HepG2 (cell line): ENCODE results near the gene CNGA1. TPM values are rescaled to one million over a fixed set of nuclear protein-coding genes. Genes with fewer than 3 reads are reported as not detected.

Experiments
- ATAC-seq: fragments of 200-7000 bp; cut with Tn5 transposase; 3 replicates; pipeline ENCODE4 v1.9.1; 2020; ENCODE audit warnings: mild to moderate bottlenecking, moderate library complexity
- BruUV-seq: library from RNA; stranded (reverse); fragments of 400-500 nt; replicated peaks from 2 replicates; lab custom pipeline; 2021; lab: Mats Ljungman, UMichigan
- CTCF ChIA-PET: fragments of 300-600 bp; formaldehyde crosslinking; extraction: SDS; loops from one replicate; lab custom pipeline; 2021; ENCODE audit warnings: low total read pairs, inconsistent platforms, low intra/inter-chr PET ratio; lab: Yijun Ruan, JAX
- POLR2A ChIA-PET: fragments of 350-600 bp; sonication (Branson Sonifier 250); formaldehyde crosslinking; loops from one replicate; lab custom pipeline; 2020; ENCODE audit warnings: antibody characterized with exemption, inconsistent platforms; lab: Yijun Ruan, JAX
- DNase-seq: peaks from one replicate; pipeline ENCODE4 v3.0.0-alpha.2; 2015; ENCODE audit warnings: low spot score
- FAIRE-seq: peaks from 3 replicates; lab custom pipeline; 2011; peaks lifted over from hg19 to GRCh38; lab: Jason Lieb, UNC
- H2AFZ ChIP-seq: one replicate; pipeline ENCODE4 v1.6.1; 2011; ENCODE audit warnings: low read length, inconsistent platforms
- H3K27ac ChIP-seq: fragments of 300-600 bp; 3 replicates; pipeline ENCODE4 v1.8.0; 2011; ENCODE audit warnings: mixed run types, mild to moderate bottlenecking, mixed read lengths, low read length, inconsistent platforms; ENCODE audit not compliant: insufficient read depth; ENCODE audit errors: extremely low read length
- H3K27me3 ChIP-seq, 2 experiments: fragments of 200-600 bp in 1 of 2; 2 replicates in 1 of 2; 3 replicates in 1 of 2; pipeline versions ENCODE4 v1.6.0 to v1.8.0; 2011; ENCODE audit warnings: low read length in 2 of 2, mild to moderate bottlenecking in 2 of 2, moderate library complexity in 2 of 2, inconsistent platforms in 1 of 2; ENCODE audit not compliant: insufficient read depth in 2 of 2, control insufficient read depth in 1 of 2
- H3K36me3 ChIP-seq, 2 experiments: fragments of 200-600 bp in 1 of 2; replicated peaks in 1 of 2; 2 replicates in 1 of 2; 3 replicates in 1 of 2; pipeline versions ENCODE4 v1.5.1 to v1.8.0; 2011; ENCODE audit warnings: low read length in 2 of 2, inconsistent platforms in 1 of 2; ENCODE audit not compliant: insufficient read depth in 2 of 2, control insufficient read depth in 1 of 2
- H3K4me1 ChIP-seq: 2 replicates; pipeline ENCODE4 v1.5.1; 2012; ENCODE audit warnings: low read length, inconsistent platforms; ENCODE audit not compliant: insufficient read depth
- H3K4me2 ChIP-seq: 2 replicates; pipeline ENCODE4 v1.6.0; 2011; ENCODE audit warnings: low read depth, low read length, inconsistent platforms
- H3K4me3 ChIP-seq, 3 experiments: fragments of 200-600 bp in 1 of 3; sonication (generic), shearing (Covaris generic) in 1 of 3; replicated peaks in 1 of 3; 2 replicates each; pipeline ENCODE4 v1.5.1; 2011 to 2016; ENCODE audit warnings: low read length in 3 of 3, inconsistent platforms in 2 of 3, low read depth in 2 of 3, mild to moderate bottlenecking in 2 of 3, control low read depth in 1 of 3, mixed read lengths in 1 of 3; ENCODE audit not compliant: insufficient read depth in 1 of 3
- H3K79me2 ChIP-seq: one replicate; pipeline ENCODE4 v1.6.1; 2011; ENCODE audit warnings: low read length, inconsistent platforms; ENCODE audit not compliant: insufficient read depth
- H3K9ac ChIP-seq: 2 replicates; pipeline ENCODE4 v1.6.0; 2011; ENCODE audit warnings: mild to moderate bottlenecking, low read depth, low read length, inconsistent platforms; ENCODE audit not compliant: insufficient read depth
- H3K9me3 ChIP-seq: 2 replicates; pipeline ENCODE4 v1.5.1; 2012; ENCODE audit warnings: mild to moderate bottlenecking, low read length
- H4K20me1 ChIP-seq: 2 replicates; pipeline ENCODE4 v1.6.0; 2011; ENCODE audit warnings: inconsistent platforms, mild to moderate bottlenecking, low read length, moderate library complexity; ENCODE audit not compliant: insufficient read depth
- ARID3A ChIP-seq: IDR thresholded peaks from 2 replicates; pipeline ENCODE4 v1.6.1; 2012; ENCODE audit warnings: low read depth, low read length, improper control_type of control experiment
- CHCHD3 ChIP-seq: sonication (generic); formaldehyde crosslinking; IDR thresholded peaks from 2 replicates; pipeline ENCODE4 v1.8.0; 2022; ENCODE audit warnings: mild to moderate bottlenecking, missing genetic modification reagents, moderate library complexity
- GZF1 ChIP-seq: sonication (generic); formaldehyde crosslinking; IDR thresholded peaks from 2 replicates; pipeline ENCODE4 v1.5.1; 2020; ENCODE audit warnings: mild to moderate bottlenecking, missing genetic modification reagents
- HNRNPUL1 ChIP-seq: fragments of 200-400 bp; formaldehyde crosslinking; IDR thresholded peaks from 2 replicates; pipeline ENCODE4 v1.6.1; 2017; ENCODE audit warnings: low read depth, mild to moderate bottlenecking, low read length, moderate library complexity
- PLSCR1 ChIP-seq: sonication (generic); formaldehyde crosslinking; IDR thresholded peaks from 2 replicates; pipeline ENCODE4 v1.5.0; 2020; ENCODE audit warnings: missing genetic modification reagents, mild to moderate bottlenecking, borderline replicate concordance
- SMYD3 ChIP-seq: sonication (generic); formaldehyde crosslinking; IDR thresholded peaks from 2 replicates; pipeline ENCODE4 v1.8.1; 2023; ENCODE audit warnings: mild to moderate bottlenecking, missing genetic modification reagents
- STAG1 ChIP-seq: sonication (generic); formaldehyde crosslinking; IDR thresholded peaks from 2 replicates; pipeline ENCODE4 v1.4.0; 2020; ENCODE audit warnings: missing genetic modification reagents
- YY1 ChIP-seq: IDR thresholded peaks from 2 replicates; pipeline ENCODE4 v1.6.1; 2011; ENCODE audit warnings: low read length, low read depth, moderate library complexity, mild to moderate bottlenecking; ENCODE audit not compliant: insufficient read depth, insufficient replicate concordance
- ZBTB3 ChIP-seq: sonication (generic); formaldehyde crosslinking; IDR thresholded peaks from 2 replicates; pipeline ENCODE4 v1.4.0; 2020; ENCODE audit warnings: low read depth, mild to moderate bottlenecking, moderate library complexity, missing genetic modification reagents, borderline replicate concordance
- ZNF20 ChIP-seq: sonication (generic); formaldehyde crosslinking; IDR thresholded peaks from 2 replicates; pipeline ENCODE4 v1.4.0; 2020; ENCODE audit warnings: mild to moderate bottlenecking, moderate library complexity, missing genetic modification reagents
- ZNF24 ChIP-seq: fragments of 450-650 bp; IDR thresholded peaks from 2 replicates; pipeline ENCODE4 v1.6.1; 2017; ENCODE audit warnings: antibody characterized with exemption, mild to moderate bottlenecking
- ZNF280B ChIP-seq: sonication (generic); formaldehyde crosslinking; IDR thresholded peaks from 2 replicates; pipeline ENCODE4 v1.5.0; 2020; ENCODE audit warnings: missing genetic modification reagents, mild to moderate bottlenecking, borderline replicate concordance
- ZNF382 ChIP-seq: sonication (generic); formaldehyde crosslinking; IDR thresholded peaks from 2 replicates; pipeline ENCODE4 v1.5.0; 2020; ENCODE audit warnings: missing genetic modification reagents, mild to moderate bottlenecking, borderline replicate concordance
- ZNF414 ChIP-seq: sonication (generic); formaldehyde crosslinking; IDR thresholded peaks from 2 replicates; pipeline ENCODE4 v1.5.0; 2020; ENCODE audit warnings: missing genetic modification reagents
- ZNF557 ChIP-seq: sonication (generic); formaldehyde crosslinking; IDR thresholded peaks from 2 replicates; pipeline ENCODE4 v1.4.0; 2020; ENCODE audit warnings: missing genetic modification reagents
- WGBS: methylation state at CpG from one replicate; pipeline ENCODE4 v1.1.6; 2017; ENCODE audit warnings: low lambda C conversion rate; 5-methylcytosine and 5-hydroxymethylcytosine counted together
- in situ Hi-C: cut with HindIII; loops from 2 replicates; pipeline ENCODE4 v1.10.0; 2017; ENCODE audit warnings: low pct_unique_long_range_greater_than_20kb; ENCODE audit not compliant: extremely low pct_ligation_motif_present
- intact Hi-C: fragments of 100-400 bp; cut with micrococcal nuclease; formaldehyde crosslinking; loops from one replicate; pipeline ENCODE4 v1.10.0; 2022; ENCODE audit not compliant: unreplicated experiment
- polyA plus RNA-seq, 8 experiments: library from polyadenylated mRNA; depleted of rRNA in 3 of 8; stranded (reverse) in 7 of 8; unstranded in 1 of 8; fragments of >200 nt; fragmentation: Illumina TruSeq in 4 of 8; extraction: Trizol in 4 of 8; gene quantifications; 2 replicates each; pipeline versions ENCODE4 v1.2.1 to v1.2.3, GENCODE V29; 2011 to 2016; ENCODE audit warnings: low read depth in 4 of 8, missing spikeins in 1 of 8, mixed read lengths in 1 of 8; ENCODE audit not compliant: insufficient read depth in 1 of 8
- total RNA-seq, 5 experiments: library from RNA; depleted of rRNA; stranded (reverse); fragments of >200 nt; fragmentation: Illumina TruSeq; extraction: Trizol; gene quantifications; 2 replicates each; pipeline ENCODE4 v1.2.3, GENCODE V29; 2016; ENCODE audit warnings: low read depth in 1 of 5

CNGA1 gene
- total and polyA plus RNA-seq, 2 of the 13 experiments (the other 11 are each of a cell fraction or from before 2014, with no cell fraction given) = 0.22 to 0.40 TPM

GRCh38 chr4:48064349-48064748 is 47.9 kb upstream of the CNGA1 start:
- no peaks in the 10 kb centered on the region for H3K36me3 ChIP-seq
- no peaks in the 10 kb centered on the region for H3K79me2 ChIP-seq
- H3K4me2 ChIP-seq = no peak overlapping the region
- no peaks in the 10 kb centered on the region for H4K20me1 ChIP-seq
- BruUV-seq = no TSS peak
- ChIA-PET POLR2A (no interaction called here), CTCF (no interaction called here)
- no peak overlapping the region for H2AFZ ChIP-seq
- no peak overlapping the region for H3K4me3 ChIP-seq
- 2% methylated on average over 3 of the region's 3 CpGs for WGBS
- H3K9me3 ChIP-seq = no peaks in the 10 kb centered on the region
- no peaks in the 10 kb centered on the region for H3K27me3 ChIP-seq
- intact Hi-C loops (no loop called here), in situ Hi-C loops (no loop called here)
- no peak overlapping the region for H3K9ac ChIP-seq
- TF ChIP-seq ZNF24 (no peak), CHCHD3 (no peak), ZNF382 (CRISPR knock-in tag) (no peak), HNRNPUL1 (no peak), ZNF414 (CRISPR knock-in tag) (no peak), PLSCR1 (CRISPR knock-in tag) (no peak), ZBTB3 (CRISPR knock-in tag) (no peak), YY1 (no peak), ZNF280B (CRISPR knock-in tag) (no peak), ZNF20 (CRISPR knock-in tag) (no peak), SMYD3 (CRISPR knock-in tag) (no peak), ARID3A (no peak), ZNF557 (no peak), GZF1 (CRISPR knock-in tag) (no peak), STAG1 (no peak)
- no peaks in the 10 kb centered on the region for H3K4me1 ChIP-seq
- ATAC-seq (no peak), DNase-seq (no peak), FAIRE-seq (no peak)
- H3K27ac ChIP-seq = no peak overlapping the region
